ENCODE measurements around the gene PLEKHG7. TPM values are rescaled to one million over a fixed set of nuclear protein-coding genes. Genes with fewer than 3 reads are reported as not detected.
"Not testable (repeated sequence)": the region's sequence is repeated elsewhere in the genome, so short reads cannot be mapped to it uniquely, and the experiment has no call there.

Gene PLEKHG7
- polyA plus RNA-seq, 4 donors: 0.19 to 0.72 (median 0.22) TPM; not detected in 1

DNA sequence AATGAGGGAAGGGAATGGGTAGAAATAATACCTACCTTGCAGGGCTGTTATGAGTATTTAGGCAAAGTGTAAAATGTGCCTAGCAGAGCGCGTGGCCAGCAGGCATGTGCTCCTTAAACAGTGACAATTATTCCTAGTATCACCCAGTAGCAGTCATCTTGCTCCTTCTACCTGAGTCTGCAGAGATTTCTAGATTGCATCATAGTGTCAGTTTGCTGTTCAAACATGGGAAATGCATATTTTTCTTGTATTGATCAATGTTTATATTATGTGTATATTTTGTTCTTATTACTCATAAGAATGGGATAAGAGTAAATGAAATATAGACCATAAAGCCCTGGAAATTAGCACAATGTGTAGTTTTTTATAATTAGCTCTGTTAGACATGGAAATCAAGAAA is 37.3 kb upstream of the PLEKHG7 start:
- H3K27me3 ChIP-seq (ENCODE audit: control insufficient read depth in 3 of 3, insufficient read depth in 3 of 3, low read length in 3 of 3): no peaks in the 10 kb centered on the region
- WGBS, 3 donors: 98 to 100% (median 100%) methylated on average over 2 of the region's 2 CpGs
- H3K9me3 ChIP-seq (ENCODE audit: control insufficient read depth in 2 of 2, insufficient read depth in 1 of 2, low read depth in 1 of 2, low read length in 1 of 2): peaks cover 0 to 2% of the 10 kb centered on the region in 2 donors
- DNase-seq (no peak), FAIRE-seq (no peak)
- H3K4me3 ChIP-seq (ENCODE audit: low read depth in 1 of 3, low read length in 3 of 3): no peak overlapping the region
- no peak overlapping the region for H3K27ac ChIP-seq (ENCODE audit: low read depth in 1 of 3, low read length in 2 of 3)
- H3K4me1 ChIP-seq (ENCODE audit: control insufficient read depth in 3 of 3, insufficient read depth in 2 of 3, low read depth in 1 of 3, low read length in 2 of 3): no peaks in the 10 kb centered on the region
- no peaks in the 10 kb centered on the region for H3K36me3 ChIP-seq (ENCODE audit: control insufficient read depth in 3 of 3, insufficient read depth in 2 of 3, low read depth in 1 of 3, low read length in 3 of 3)

DNA sequence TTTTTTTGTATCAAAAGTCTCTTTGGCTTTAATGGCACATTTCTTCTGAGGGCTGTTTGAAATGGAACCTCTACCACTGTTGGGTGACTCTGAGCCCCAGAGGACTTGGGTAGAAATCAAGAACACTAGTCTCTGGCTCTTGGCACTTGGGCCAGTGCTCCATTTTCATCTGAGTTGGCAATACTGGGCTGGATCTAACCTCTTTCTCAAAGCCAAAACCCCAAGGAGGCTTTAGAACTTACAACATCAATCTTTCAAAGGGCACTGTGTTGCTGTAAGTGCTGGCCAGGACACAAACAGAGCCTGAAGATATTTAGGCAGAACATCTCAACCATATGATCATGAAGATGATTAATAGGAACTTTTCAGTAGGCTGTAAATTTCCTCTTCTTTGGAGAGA is 34.0 kb upstream of the PLEKHG7 start:
- H3K4me3 ChIP-seq (ENCODE audit: low read depth in 1 of 3, low read length in 3 of 3): no peak overlapping the region
- FAIRE-seq (no peak), DNase-seq (no peak)
- H3K4me1 ChIP-seq (ENCODE audit: control insufficient read depth in 3 of 3, insufficient read depth in 2 of 3, low read depth in 1 of 3, low read length in 2 of 3): no peaks in the 10 kb centered on the region
- no peak overlapping the region for H3K27ac ChIP-seq (ENCODE audit: low read depth in 1 of 3, low read length in 2 of 3)
- no peaks in the 10 kb centered on the region for H3K9me3 ChIP-seq (ENCODE audit: control insufficient read depth in 2 of 2, insufficient read depth in 1 of 2, low read depth in 1 of 2, low read length in 1 of 2)
- no peaks in the 10 kb centered on the region for H3K36me3 ChIP-seq (ENCODE audit: control insufficient read depth in 3 of 3, insufficient read depth in 2 of 3, low read depth in 1 of 3, low read length in 3 of 3)
- no peaks in the 10 kb centered on the region for H3K27me3 ChIP-seq (ENCODE audit: control insufficient read depth in 3 of 3, insufficient read depth in 3 of 3, low read length in 3 of 3)

DNA sequence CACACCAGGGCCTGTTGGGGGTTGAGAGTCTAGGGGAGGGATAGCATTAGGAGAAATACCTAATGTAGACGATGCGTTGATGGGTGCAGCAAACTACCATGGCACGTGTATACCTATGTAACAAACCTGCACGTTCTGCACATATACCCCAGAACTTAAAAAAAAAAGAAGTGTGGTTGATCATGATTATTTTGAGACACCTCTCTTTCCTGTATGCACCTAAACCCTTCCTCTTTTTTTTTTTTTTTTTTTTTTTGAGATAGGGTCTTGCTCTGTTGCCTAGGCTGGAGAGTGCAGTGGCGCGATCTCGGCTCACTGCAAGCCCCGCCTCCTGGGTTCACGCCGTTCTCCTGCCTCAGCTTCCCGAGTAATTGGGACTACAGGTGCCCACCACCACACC is 31.3 kb upstream of the PLEKHG7 start:
- WGBS, 3 donors: 95 to 96% (median 95%) methylated on average over 11 of the region's 11 CpGs

DNA sequence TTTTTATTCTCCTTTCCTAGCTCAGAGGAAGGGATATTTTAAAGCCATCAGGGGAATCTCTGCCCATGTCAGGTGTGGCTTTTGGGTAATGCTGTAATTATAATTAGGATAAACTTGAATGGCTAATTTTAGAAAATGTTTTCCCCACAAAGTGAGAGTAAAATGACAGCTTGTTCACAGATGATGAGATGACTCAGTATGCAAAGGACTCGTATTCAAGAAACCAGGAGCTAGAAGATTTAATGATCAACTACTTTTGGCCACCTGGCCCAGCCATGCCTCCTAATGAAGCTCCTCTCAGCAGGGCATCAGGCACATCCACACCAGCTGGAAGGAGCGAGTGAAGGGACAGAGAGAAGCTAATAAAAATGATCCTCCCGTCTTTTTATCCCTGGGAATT is 29.0 kb upstream of the PLEKHG7 start:
- H3K4me1 ChIP-seq (ENCODE audit: control insufficient read depth in 3 of 3, insufficient read depth in 2 of 3, low read depth in 1 of 3, low read length in 2 of 3): no peaks in the 10 kb centered on the region
- H3K27ac ChIP-seq (ENCODE audit: low read depth in 1 of 3, low read length in 2 of 3): no peak overlapping the region
- no peaks in the 10 kb centered on the region for H3K36me3 ChIP-seq (ENCODE audit: control insufficient read depth in 3 of 3, insufficient read depth in 2 of 3, low read depth in 1 of 3, low read length in 3 of 3)
- no peaks in the 10 kb centered on the region for H3K27me3 ChIP-seq (ENCODE audit: control insufficient read depth in 3 of 3, insufficient read depth in 3 of 3, low read length in 3 of 3)
- FAIRE-seq (no peak), DNase-seq (no peak)
- 81 to 96% (median 84%) methylated on average over 3 of the region's 3 CpGs for WGBS, 3 donors
- no peak overlapping the region for H3K4me3 ChIP-seq (ENCODE audit: low read depth in 1 of 3, low read length in 3 of 3)
- H3K9me3 ChIP-seq (ENCODE audit: control insufficient read depth in 2 of 2, insufficient read depth in 1 of 2, low read depth in 1 of 2, low read length in 1 of 2): peaks cover 0 to 3% of the 10 kb centered on the region in 2 donors

More for the DNA sequence above, 31.3 kb upstream of the PLEKHG7 start:
- H3K4me1 ChIP-seq (ENCODE audit: control insufficient read depth in 3 of 3, insufficient read depth in 2 of 3, low read depth in 1 of 3, low read length in 2 of 3); H3K27ac ChIP-seq (ENCODE audit: low read depth in 1 of 3, low read length in 2 of 3); FAIRE-seq; H3K27me3 ChIP-seq (ENCODE audit: control insufficient read depth in 3 of 3, insufficient read depth in 3 of 3, low read length in 3 of 3); H3K4me3 ChIP-seq (ENCODE audit: low read depth in 1 of 3, low read length in 3 of 3); H3K36me3 ChIP-seq (ENCODE audit: control insufficient read depth in 3 of 3, insufficient read depth in 2 of 3, low read depth in 1 of 3, low read length in 3 of 3); DNase-seq; H3K9me3 ChIP-seq (ENCODE audit: control insufficient read depth in 2 of 2, insufficient read depth in 1 of 2, low read depth in 1 of 2, low read length in 1 of 2): not testable (repeated sequence)

DNA sequence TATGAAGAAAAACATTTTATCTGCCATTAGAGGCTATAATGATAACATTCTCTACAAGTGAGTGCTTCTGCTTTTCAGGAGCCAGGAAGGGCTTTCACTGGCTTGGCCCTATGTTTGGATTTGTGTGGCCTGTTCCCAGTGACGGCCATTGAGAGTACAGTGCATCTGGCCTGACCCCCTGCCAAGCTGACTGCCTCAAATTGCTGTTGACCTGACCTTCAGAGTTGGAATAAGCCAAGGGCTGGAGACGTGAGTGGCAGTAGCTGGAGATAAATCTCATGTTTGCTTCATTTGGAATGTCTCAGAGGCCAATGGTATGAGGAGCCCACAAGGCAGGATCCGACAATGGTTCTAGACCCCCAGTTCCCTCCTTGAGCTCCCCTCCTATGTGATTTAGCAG is 28.3 kb upstream of the PLEKHG7 start:
- FAIRE-seq (no peak), DNase-seq (no peak)
- no peak overlapping the region for H3K4me3 ChIP-seq (ENCODE audit: low read depth in 1 of 3, low read length in 3 of 3)
- no peaks in the 10 kb centered on the region for H3K27me3 ChIP-seq (ENCODE audit: control insufficient read depth in 3 of 3, insufficient read depth in 3 of 3, low read length in 3 of 3)
- WGBS, 3 donors: 48 to 70% (median 58%) methylated on average over 3 of the region's 3 CpGs
- peaks cover 0 to 3% of the 10 kb centered on the region in 2 donors for H3K9me3 ChIP-seq (ENCODE audit: control insufficient read depth in 2 of 2, insufficient read depth in 1 of 2, low read depth in 1 of 2, low read length in 1 of 2)
- H3K36me3 ChIP-seq (ENCODE audit: control insufficient read depth in 3 of 3, insufficient read depth in 2 of 3, low read depth in 1 of 3, low read length in 3 of 3): no peaks in the 10 kb centered on the region
- H3K4me1 ChIP-seq (ENCODE audit: control insufficient read depth in 3 of 3, insufficient read depth in 2 of 3, low read depth in 1 of 3, low read length in 2 of 3): no peaks in the 10 kb centered on the region
- no peak overlapping the region for H3K27ac ChIP-seq (ENCODE audit: low read depth in 1 of 3, low read length in 2 of 3)

DNA sequence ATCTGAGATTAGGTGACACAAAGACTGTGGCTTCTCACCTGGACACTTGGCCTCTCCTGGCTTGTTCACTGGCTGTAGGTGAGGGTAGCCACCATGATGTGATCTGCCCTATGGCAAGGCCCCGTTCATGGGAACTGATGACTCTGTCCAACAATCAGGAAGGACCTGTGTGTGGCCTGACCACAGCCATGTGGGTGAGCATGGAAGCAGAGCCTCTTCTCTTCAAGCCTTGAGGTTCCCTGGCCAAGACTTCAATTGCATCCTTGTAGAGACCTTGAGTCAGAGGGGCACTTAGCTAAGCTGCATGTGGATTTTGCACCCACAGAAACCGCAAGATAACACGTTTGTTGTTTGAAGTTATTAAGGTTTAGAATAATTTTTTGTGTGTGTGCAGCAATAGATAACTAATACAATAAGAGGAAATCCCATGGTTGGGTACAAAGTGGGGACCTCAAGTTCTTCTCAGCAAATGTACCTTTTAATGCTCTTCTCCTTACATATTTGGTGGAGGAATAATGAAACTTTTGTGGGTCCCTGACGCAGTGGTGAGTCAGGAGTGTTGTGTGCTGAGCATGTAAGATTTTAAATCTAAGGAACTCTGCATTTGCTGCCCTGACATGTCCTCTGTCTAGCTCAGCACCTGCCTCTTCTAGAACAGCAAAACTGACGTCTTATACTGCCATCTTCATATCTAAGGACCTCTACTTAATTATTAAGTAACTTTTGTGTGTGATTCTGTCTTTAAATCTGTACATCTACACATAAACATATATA is 27.5 kb upstream of the PLEKHG7 start:
- H3K9me3 ChIP-seq (ENCODE audit: control insufficient read depth in 2 of 2, insufficient read depth in 1 of 2, low read depth in 1 of 2, low read length in 1 of 2): peaks cover 0 to 3% of the 10 kb centered on the region in 2 donors
- no peak for FAIRE-seq
- DNase-seq: peak in 1 of 2 donors; percentile 6
- no peaks in the 10 kb centered on the region for H3K27me3 ChIP-seq (ENCODE audit: control insufficient read depth in 3 of 3, insufficient read depth in 3 of 3, low read length in 3 of 3)
- WGBS, 3 donors: 44 to 63% (median 50%) methylated on average over 5 of the region's 5 CpGs
- no peaks in the 10 kb centered on the region for H3K4me1 ChIP-seq (ENCODE audit: control insufficient read depth in 3 of 3, insufficient read depth in 2 of 3, low read depth in 1 of 3, low read length in 2 of 3)
- no peak overlapping the region for H3K27ac ChIP-seq (ENCODE audit: low read depth in 1 of 3, low read length in 2 of 3)
- H3K4me3 ChIP-seq (ENCODE audit: low read depth in 1 of 3, low read length in 3 of 3): no peak overlapping the region
- H3K36me3 ChIP-seq (ENCODE audit: control insufficient read depth in 3 of 3, insufficient read depth in 2 of 3, low read depth in 1 of 3, low read length in 3 of 3): no peaks in the 10 kb centered on the region

DNA sequence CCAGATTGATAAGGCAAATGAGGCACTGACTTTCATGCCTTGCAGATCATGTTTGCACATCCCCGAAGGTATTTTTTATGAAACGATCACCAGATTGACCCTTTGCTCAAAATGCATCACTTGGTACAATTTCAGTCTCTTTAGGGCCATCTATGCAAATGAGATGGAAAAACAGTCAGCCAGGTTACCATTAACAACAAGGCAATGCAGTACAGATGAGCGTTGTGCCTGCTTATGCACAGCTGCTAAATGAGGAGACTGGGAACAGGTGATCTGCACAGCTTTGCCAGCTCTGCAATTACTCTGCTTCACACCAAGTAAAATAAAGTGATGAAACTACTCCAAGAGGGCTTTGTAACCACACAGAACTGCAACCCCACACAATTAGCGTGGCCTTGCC is 26.1 kb upstream of the PLEKHG7 start:
- WGBS, 3 donors: 69 to 81% (median 70%) methylated on average over 4 of the region's 4 CpGs
- Histone ChIP-seq H3K4me1 (ENCODE audit: control insufficient read depth in 3 of 3, insufficient read depth in 2 of 3, low read depth in 1 of 3, low read length in 2 of 3) (no peaks in the 10 kb centered on the region), H3K27ac (ENCODE audit: low read depth in 1 of 3, low read length in 2 of 3) (no peak overlapping the region), H3K36me3 (ENCODE audit: control insufficient read depth in 3 of 3, insufficient read depth in 2 of 3, low read depth in 1 of 3, low read length in 3 of 3) (no peaks in the 10 kb centered on the region), H3K4me3 (ENCODE audit: low read depth in 1 of 3, low read length in 3 of 3) (no peak overlapping the region), H3K9me3 (ENCODE audit: control insufficient read depth in 2 of 2, insufficient read depth in 1 of 2, low read depth in 1 of 2, low read length in 1 of 2) (peaks cover 0 to 3% of the 10 kb centered on the region in 2 donors), H3K27me3 (ENCODE audit: control insufficient read depth in 3 of 3, insufficient read depth in 3 of 3, low read length in 3 of 3) (no peaks in the 10 kb centered on the region)
- DNase-seq (no peak), FAIRE-seq (no peak)

DNA sequence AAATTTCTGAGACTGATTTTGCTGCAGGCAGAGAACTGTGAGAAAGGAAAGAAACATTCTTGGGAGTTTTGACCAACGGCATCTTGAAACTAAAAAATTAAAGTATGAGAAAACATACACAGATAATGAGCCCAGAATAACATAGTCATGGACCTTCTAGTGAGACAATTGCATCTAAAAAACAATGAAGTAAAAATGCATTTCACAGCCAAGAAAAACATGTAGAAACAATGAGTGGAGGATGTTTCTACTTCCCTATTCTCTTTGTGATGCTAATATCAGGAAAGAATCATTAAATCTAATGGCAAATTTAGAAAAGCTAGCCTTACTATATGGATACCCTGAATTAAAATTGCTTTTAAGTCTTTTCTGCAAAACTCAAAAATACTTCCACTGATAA is 12.2 kb upstream of the PLEKHG7 start:
- no peaks in the 10 kb centered on the region for H3K36me3 ChIP-seq (ENCODE audit: control insufficient read depth in 3 of 3, insufficient read depth in 2 of 3, low read depth in 1 of 3, low read length in 3 of 3)
- WGBS, 3 donors: 77 to 91% (median 85%) methylated on average over 1 of the region's 1 CpG

DNA sequence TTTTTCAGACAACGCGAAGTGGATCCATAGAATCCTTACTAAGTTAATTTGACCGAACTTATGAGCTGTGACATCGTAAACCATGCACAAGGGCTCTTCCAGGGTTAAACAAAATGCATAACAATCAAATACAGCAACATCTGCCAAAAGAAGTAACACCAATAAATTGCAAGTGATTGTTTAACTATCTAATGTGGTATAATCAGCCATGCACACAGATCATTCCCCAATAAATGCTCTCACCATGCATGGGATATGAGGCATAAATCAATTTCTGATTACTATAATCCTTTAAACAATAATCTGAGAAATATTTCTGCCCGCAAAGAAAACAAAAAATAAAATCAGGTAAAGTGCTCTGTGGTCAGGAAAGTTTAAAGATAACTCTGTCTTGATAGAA is 7.7 kb upstream of the PLEKHG7 start:
- DNase-seq: no peak
- Histone ChIP-seq H3K36me3 (ENCODE audit: control insufficient read depth in 3 of 3, insufficient read depth in 2 of 3, low read depth in 1 of 3, low read length in 3 of 3) (no peaks in the 10 kb centered on the region), H3K9me3 (ENCODE audit: control insufficient read depth in 2 of 2, insufficient read depth in 1 of 2, low read depth in 1 of 2, low read length in 1 of 2) (peaks cover 0 to 7% of the 10 kb centered on the region in 2 donors), H3K4me3 (ENCODE audit: low read depth in 1 of 3, low read length in 3 of 3) (no peak overlapping the region), H3K27me3 (ENCODE audit: control insufficient read depth in 3 of 3, insufficient read depth in 3 of 3, low read length in 3 of 3) (no peaks in the 10 kb centered on the region), H3K27ac (ENCODE audit: low read depth in 1 of 3, low read length in 2 of 3) (no peak overlapping the region), H3K4me1 (ENCODE audit: control insufficient read depth in 3 of 3, insufficient read depth in 2 of 3, low read depth in 1 of 3, low read length in 2 of 3) (peaks cover 0 to 3% (median 0%) of the 10 kb centered on the region in 3 donors)
- FAIRE-seq: no peak
- WGBS, 3 donors: 91 to 95% (median 93%) methylated on average over 5 of the region's 5 CpGs

More for the DNA sequence above, 12.2 kb upstream of the PLEKHG7 start:
- Histone ChIP-seq H3K9me3 (ENCODE audit: control insufficient read depth in 2 of 2, insufficient read depth in 1 of 2, low read depth in 1 of 2, low read length in 1 of 2) (peaks cover 0 to 2% of the 10 kb centered on the region in 2 donors), H3K4me1 (ENCODE audit: control insufficient read depth in 3 of 3, insufficient read depth in 2 of 3, low read depth in 1 of 3, low read length in 2 of 3) (no peaks in the 10 kb centered on the region), H3K27me3 (ENCODE audit: control insufficient read depth in 3 of 3, insufficient read depth in 3 of 3, low read length in 3 of 3) (no peaks in the 10 kb centered on the region), H3K4me3 (ENCODE audit: low read depth in 1 of 3, low read length in 3 of 3) (no peak overlapping the region), H3K27ac (ENCODE audit: low read depth in 1 of 3, low read length in 2 of 3) (no peak overlapping the region)
- DNase-seq (no peak), FAIRE-seq (no peak)

Data from small intestine (tissue), 7 donors.